GM12878 (cell line): ENCODE measurements around the gene CYB5A. TPM values are rescaled to one million over a fixed set of nuclear protein-coding genes. Genes with fewer than 3 reads are reported as not detected.

Experiments used
- ATAC-seq: fragments of 200-7000 bp; cut with Tn5 transposase; 3 replicates; pipeline ENCODE4 v1.9.1; 2020; ENCODE audit warnings: mild to moderate bottlenecking, moderate library complexity
- BruUV-seq: library from RNA; stranded (reverse); fragments of 400-500 nt; replicated peaks from 2 replicates; lab custom pipeline; 2021; lab: Mats Ljungman, UMichigan
- CTCF ChIA-PET: fragments of 300-600 bp; sonication (Branson Sonifier 250); formaldehyde crosslinking; extraction: SDS; loops from one replicate; lab custom pipeline; 2021; ENCODE audit warnings: inconsistent platforms; lab: Yijun Ruan, JAX
- POLR2A ChIA-PET: fragments of 350-600 bp; formaldehyde crosslinking; extraction: SDS; loops from one replicate; lab custom pipeline; 2021; ENCODE audit warnings: inconsistent platforms; lab: Charles Lee
- RAD21 ChIA-PET: fragments of 300-600 bp; sonication (Branson Sonifier 250); formaldehyde crosslinking; loops from one replicate; lab custom pipeline; 2023; ENCODE audit warnings: antibody characterized with exemption; ENCODE audit not compliant: unreplicated experiment; lab: Charles Lee
- SMC1A ChIA-PET: fragments of 300-600 bp; sonication (Branson Sonifier 250); formaldehyde crosslinking; loops from one replicate; lab custom pipeline; 2023; ENCODE audit not compliant: unreplicated experiment, uncharacterized antibody; lab: Charles Lee
- DNase-seq: peaks from one replicate; pipeline ENCODE4 v3.0.0-alpha.2; 2011; ENCODE audit warnings: low read depth, low spot score
- FAIRE-seq: peaks from 3 replicates; lab custom pipeline; 2011; peaks lifted over from hg19 to GRCh38; lab: Jason Lieb, UNC
- H2AFZ ChIP-seq: 2 replicates; pipeline ENCODE4 v1.6.0; 2011; ENCODE audit warnings: low read depth, low read length, control low read depth; ENCODE audit not compliant: control insufficient read depth
- H3K27ac ChIP-seq: 2 replicates; pipeline ENCODE4 v1.5.1; 2011; ENCODE audit warnings: control low read depth; ENCODE audit not compliant: control insufficient read depth, insufficient read depth
- H3K27me3 ChIP-seq, 2 experiments: replicated peaks in 1 of 2; 2 replicates each; pipeline versions ENCODE4 v1.6.0 to v1.6.1; 2011; ENCODE audit warnings: low read length in 1 of 2; ENCODE audit not compliant: control insufficient read depth in 2 of 2, insufficient read depth in 2 of 2
- H3K36me3 ChIP-seq, 2 experiments: 2 replicates each; pipeline ENCODE4 v1.5.1; 2011; ENCODE audit warnings: low read length in 1 of 2; ENCODE audit not compliant: control insufficient read depth in 2 of 2, insufficient read depth in 2 of 2
- H3K4me1 ChIP-seq: 2 replicates; pipeline ENCODE4 v1.6.1; 2011; ENCODE audit warnings: mild to moderate bottlenecking, low read length, moderate library complexity, mixed read lengths; ENCODE audit not compliant: control insufficient read depth, insufficient read depth
- H3K4me2 ChIP-seq: 2 replicates; pipeline ENCODE4 v1.6.0; 2011; ENCODE audit warnings: control low read depth; ENCODE audit not compliant: control insufficient read depth, insufficient read depth
- H3K4me3 ChIP-seq: fragments of 200-600 bp; sonication (generic); 2 replicates; pipeline ENCODE4 v1.5.1; 2016
- H3K79me2 ChIP-seq: 2 replicates; pipeline ENCODE4 v1.6.0; 2011; ENCODE audit warnings: low read length; ENCODE audit not compliant: control insufficient read depth, insufficient read depth
- H3K9ac ChIP-seq: 2 replicates; pipeline ENCODE4 v1.8.0; 2011; ENCODE audit warnings: low read length, control low read depth, mixed read lengths; ENCODE audit not compliant: control insufficient read depth, insufficient read depth
- H3K9me3 ChIP-seq: replicated peaks from 3 replicates; pipeline ENCODE4 v1.5.1; 2011; ENCODE audit warnings: mild to moderate bottlenecking, low read length; ENCODE audit not compliant: control insufficient read depth, insufficient read depth
- H4K20me1 ChIP-seq: 2 replicates; pipeline ENCODE4 v1.6.0; 2011; ENCODE audit not compliant: control insufficient read depth, insufficient read depth
- CTCF ChIP-seq, 3 experiments: IDR thresholded peaks in 2 of 3; conservative IDR thresholded peaks in 1 of 3; 2 replicates each; pipeline ENCODE4 v1.5.1; 2011; ENCODE audit warnings: low read depth in 3 of 3, low read length in 3 of 3, mild to moderate bottlenecking in 3 of 3, control low read depth in 2 of 3, moderate library complexity in 2 of 3, inconsistent platforms in 1 of 3, mixed read lengths in 1 of 3; ENCODE audit not compliant: control insufficient read depth in 2 of 3, insufficient read depth in 1 of 3; ENCODE audit errors: extremely low read depth in 1 of 3
- CUX1 ChIP-seq: IDR thresholded peaks from 2 replicates; pipeline ENCODE4 v1.6.1; 2012; ENCODE audit warnings: improper control_type of control experiment, low read depth, low read length; ENCODE audit not compliant: insufficient replicate concordance
- DPF2 ChIP-seq: fragments of 450-650 bp; IDR thresholded peaks from 2 replicates; pipeline ENCODE4 v1.6.1; 2017; ENCODE audit warnings: mild to moderate bottlenecking
- EZH2 ChIP-seq: IDR thresholded peaks from 2 replicates; pipeline ENCODE4 v1.6.1; 2012; ENCODE audit warnings: low read depth, mild to moderate bottlenecking, control low read depth, inconsistent platforms, low read length, borderline replicate concordance; ENCODE audit not compliant: control insufficient read depth
- NFXL1 ChIP-seq: fragments of 450-650 bp; IDR thresholded peaks from 2 replicates; pipeline ENCODE4 v1.6.1; 2017; ENCODE audit warnings: antibody characterized with exemption, mild to moderate bottlenecking, borderline replicate concordance
- PAX5 ChIP-seq: IDR thresholded peaks from 2 replicates; pipeline ENCODE4 v1.6.1; 2011; ENCODE audit warnings: low read depth, low read length, borderline replicate concordance
- PAX8 ChIP-seq: fragments of 450-650 bp; IDR thresholded peaks from 2 replicates; pipeline ENCODE4 v1.6.1; 2017; ENCODE audit warnings: mild to moderate bottlenecking, moderate library complexity
- RFX5 ChIP-seq: IDR thresholded peaks from 2 replicates; pipeline ENCODE4 v1.6.1; 2011; ENCODE audit warnings: low read depth, low read length, improper control_type of control experiment
- SKIL ChIP-seq: fragments of 450-650 bp; IDR thresholded peaks from 2 replicates; pipeline ENCODE4 v1.6.1; 2017; ENCODE audit warnings: mild to moderate bottlenecking, low read depth, inconsistent platforms; ENCODE audit not compliant: poor library complexity, severe bottlenecking
- SMC3 ChIP-seq: IDR thresholded peaks from 2 replicates; pipeline ENCODE4 v1.6.1; 2011; ENCODE audit warnings: low read length, improper control_type of control experiment, borderline replicate concordance
- TCF12 ChIP-seq: IDR thresholded peaks from 2 replicates; pipeline ENCODE4 v1.6.1; 2011; ENCODE audit warnings: low read depth, mild to moderate bottlenecking, low read length
- ZNF24 ChIP-seq: fragments of 450-650 bp; IDR thresholded peaks from 2 replicates; pipeline ENCODE4 v1.6.1; 2017; ENCODE audit warnings: antibody characterized with exemption, mild to moderate bottlenecking
- ZSCAN29 ChIP-seq: fragments of 450-650 bp; IDR thresholded peaks from 2 replicates; pipeline ENCODE4 v1.6.1; 2017; ENCODE audit warnings: mild to moderate bottlenecking, moderate library complexity
- WGBS: methylation state at CpG from one replicate; pipeline ENCODE4 v1.1.6; 2016; ENCODE audit warnings: low lambda C conversion rate; ENCODE audit not compliant: insufficient replicate concordance, insufficient coverage; ENCODE audit errors: missing lambda C conversion rate; 5-methylcytosine and 5-hydroxymethylcytosine counted together
- in situ Hi-C: fragments of 300-500 bp; cut with MboI; formaldehyde crosslinking; loops from 9 replicates; pipeline ENCODE4 v1.14.3; 2018; ENCODE audit warnings: mixed read lengths
- intact Hi-C: fragments of 100-400 bp; cut with micrococcal nuclease; formaldehyde crosslinking; loops from one replicate; pipeline ENCODE4 v1.14.2; 2022; ENCODE audit not compliant: unreplicated experiment
- polyA plus RNA-seq, 11 experiments: library from polyadenylated mRNA; depleted of rRNA in 4 of 11; unstranded in 6 of 11; stranded (reverse) in 5 of 11; fragments of >200 nt; fragmentation: Nextera tagmentation in 4 of 11; fragmentation: Illumina TruSeq in 1 of 11; extraction: Ambion mirVana in 4 of 11; extraction: Trizol in 1 of 11; gene quantifications; 1 replicate in 1 of 11; 2 replicates in 10 of 11; pipeline versions ENCODE4 v1.2.1 to v1.2.3, GENCODE V29; 2011 to 2016; ENCODE audit warnings: inconsistent platforms in 2 of 11, missing spikeins in 2 of 11, low read depth in 1 of 11
- total RNA-seq, 4 experiments: library from RNA; depleted of rRNA in 3 of 4; stranded (reverse); fragments of >200 nt in 3 of 4; fragmentation: Illumina TruSeq in 1 of 4; extraction: Trizol in 1 of 4; gene quantifications; 2 replicates each; pipeline versions ENCODE4 v1.2.1 to v1.2.3, GENCODE V29; 2013 to 2021

CYB5A gene
- total and polyA plus RNA-seq, 10 of the 15 experiments (the other 5 are each of a cell fraction or from before 2014, with no cell fraction given) = 60.2 to 129 (median 103) TPM

GRCh38 chr18:74242438-74243096 is 49.2 kb downstream of the CYB5A start:
- RAD21 ChIA-PET = no interaction called here
- H3K9ac ChIP-seq = no peak overlapping the region
- 74% methylated on average over 17 of the region's 17 CpGs for WGBS
- TF ChIP-seq SMC3 (peak; percentile 9; the same call in 1 of the 2 replicates), RFX5 (no peak), SKIL (no peak), CUX1 (no peak), CTCF (IDR thresholded peaks at IDR 0.05 in 2 of 3, conservative IDR thresholded peaks at IDR 0.05 in 1 of 3; ENCODE audit: control insufficient read depth in 2 of 3, extremely low read depth in 1 of 3, insufficient read depth in 1 of 3, low read depth in 3 of 3, low read length in 3 of 3) (peak in 2 of 3 experiments; percentile 13 to 25; a peak in 1 of 6 replicates), EZH2 (no peak), ZNF24 (no peak), PAX5 (no peak), ZSCAN29 (no peak), PAX8 (no peak), TCF12 (no peak), DPF2 (no peak), NFXL1 (no peak)

More at GRCh38 chr18:74242438-74243096, 49.2 kb downstream of the CYB5A start:
- Histone ChIP-seq H2AFZ (no peak overlapping the region), H4K20me1 (no peaks in the 10 kb centered on the region), H3K36me3 (no peaks in the 10 kb centered on the region), H3K79me2 (no peaks in the 10 kb centered on the region), H3K4me3 (no peak overlapping the region), H3K27ac (no peak overlapping the region), H3K4me2 (no peak overlapping the region), H3K9me3 (no peaks in the 10 kb centered on the region), H3K4me1 (no peaks in the 10 kb centered on the region), H3K27me3 (peaks cover 0 to 3% of the 10 kb centered on the region in 2 experiments)
- FAIRE-seq (no peak), ATAC-seq (peak; percentile 21; the same call in 2 of the 3 replicates), DNase-seq (no peak)
- ChIA-PET POLR2A (no interaction called here), SMC1A (no interaction called here), CTCF (interaction anchor here (0.7 to 1.0 kb wide), 2 partner anchors 99 to 100 kb away, joined by 3 read pairs; no protein-coding TSS in a partner anchor)
- no TSS peak for BruUV-seq
- intact Hi-C loops (no loop called here), in situ Hi-C loops (no loop called here)
